ENCODE measurements around the gene IPO4. TPM values are rescaled to one million over a fixed set of nuclear protein-coding genes. Genes with fewer than 3 reads are reported as not detected.

The IPO4 gene
- total and polyA plus RNA-seq, 2 experiments from 2014 or later: 34.2 to 105 TPM

DNA sequence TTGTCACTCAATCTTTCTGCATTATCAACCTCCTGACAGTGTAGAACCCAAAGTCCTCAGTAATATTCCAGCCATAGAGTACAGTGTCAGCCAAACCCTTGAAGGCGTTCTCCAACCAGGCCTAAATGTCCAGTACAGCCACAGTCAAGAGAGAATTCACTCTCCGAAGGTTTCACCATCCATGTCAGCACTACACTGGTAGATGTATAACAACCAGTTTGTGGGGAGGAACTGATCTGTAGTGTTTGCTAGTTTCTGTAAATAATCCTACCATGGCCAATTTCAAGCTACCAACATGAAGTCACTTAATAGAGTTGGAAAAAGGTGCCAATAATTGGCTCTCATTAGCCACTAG lies 27.7 kb upstream of the IPO4 start (continued):
- TF ChIP-seq, protein P1, sequence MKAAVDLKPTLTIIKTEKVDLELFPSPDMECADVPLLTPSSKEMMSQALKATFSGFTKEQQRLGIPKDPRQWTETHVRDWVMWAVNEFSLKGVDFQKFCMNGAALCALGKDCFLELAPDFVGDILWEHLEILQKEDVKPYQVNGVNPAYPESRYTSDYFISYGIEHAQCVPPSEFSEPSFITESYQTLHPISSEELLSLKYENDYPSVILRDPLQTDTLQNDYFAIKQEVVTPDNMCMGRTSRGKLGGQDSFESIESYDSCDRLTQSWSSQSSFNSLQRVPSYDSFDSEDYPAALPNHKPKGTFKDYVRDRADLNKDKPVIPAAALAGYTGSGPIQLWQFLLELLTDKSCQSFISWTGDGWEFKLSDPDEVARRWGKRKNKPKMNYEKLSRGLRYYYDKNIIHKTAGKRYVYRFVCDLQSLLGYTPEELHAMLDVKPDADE (IDR thresholded peaks at IDR 0.05): no peak
- TF ChIP-seq, protein P2, sequence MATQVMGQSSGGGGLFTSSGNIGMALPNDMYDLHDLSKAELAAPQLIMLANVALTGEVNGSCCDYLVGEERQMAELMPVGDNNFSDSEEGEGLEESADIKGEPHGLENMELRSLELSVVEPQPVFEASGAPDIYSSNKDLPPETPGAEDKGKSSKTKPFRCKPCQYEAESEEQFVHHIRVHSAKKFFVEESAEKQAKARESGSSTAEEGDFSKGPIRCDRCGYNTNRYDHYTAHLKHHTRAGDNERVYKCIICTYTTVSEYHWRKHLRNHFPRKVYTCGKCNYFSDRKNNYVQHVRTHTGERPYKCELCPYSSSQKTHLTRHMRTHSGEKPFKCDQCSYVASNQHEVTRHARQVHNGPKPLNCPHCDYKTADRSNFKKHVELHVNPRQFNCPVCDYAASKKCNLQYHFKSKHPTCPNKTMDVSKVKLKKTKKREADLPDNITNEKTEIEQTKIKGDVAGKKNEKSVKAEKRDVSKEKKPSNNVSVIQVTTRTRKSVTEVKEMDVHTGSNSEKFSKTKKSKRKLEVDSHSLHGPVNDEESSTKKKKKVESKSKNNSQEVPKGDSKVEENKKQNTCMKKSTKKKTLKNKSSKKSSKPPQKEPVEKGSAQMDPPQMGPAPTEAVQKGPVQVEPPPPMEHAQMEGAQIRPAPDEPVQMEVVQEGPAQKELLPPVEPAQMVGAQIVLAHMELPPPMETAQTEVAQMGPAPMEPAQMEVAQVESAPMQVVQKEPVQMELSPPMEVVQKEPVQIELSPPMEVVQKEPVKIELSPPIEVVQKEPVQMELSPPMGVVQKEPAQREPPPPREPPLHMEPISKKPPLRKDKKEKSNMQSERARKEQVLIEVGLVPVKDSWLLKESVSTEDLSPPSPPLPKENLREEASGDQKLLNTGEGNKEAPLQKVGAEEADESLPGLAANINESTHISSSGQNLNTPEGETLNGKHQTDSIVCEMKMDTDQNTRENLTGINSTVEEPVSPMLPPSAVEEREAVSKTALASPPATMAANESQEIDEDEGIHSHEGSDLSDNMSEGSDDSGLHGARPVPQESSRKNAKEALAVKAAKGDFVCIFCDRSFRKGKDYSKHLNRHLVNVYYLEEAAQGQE (IDR thresholded peaks at IDR 0.05; ENCODE audit: unreplicated experiment): no peak
- TF ChIP-seq EZH2 (IDR thresholded peaks at IDR 0.05; ENCODE audit: low read depth, unreplicated experiment): no peak

DNA sequence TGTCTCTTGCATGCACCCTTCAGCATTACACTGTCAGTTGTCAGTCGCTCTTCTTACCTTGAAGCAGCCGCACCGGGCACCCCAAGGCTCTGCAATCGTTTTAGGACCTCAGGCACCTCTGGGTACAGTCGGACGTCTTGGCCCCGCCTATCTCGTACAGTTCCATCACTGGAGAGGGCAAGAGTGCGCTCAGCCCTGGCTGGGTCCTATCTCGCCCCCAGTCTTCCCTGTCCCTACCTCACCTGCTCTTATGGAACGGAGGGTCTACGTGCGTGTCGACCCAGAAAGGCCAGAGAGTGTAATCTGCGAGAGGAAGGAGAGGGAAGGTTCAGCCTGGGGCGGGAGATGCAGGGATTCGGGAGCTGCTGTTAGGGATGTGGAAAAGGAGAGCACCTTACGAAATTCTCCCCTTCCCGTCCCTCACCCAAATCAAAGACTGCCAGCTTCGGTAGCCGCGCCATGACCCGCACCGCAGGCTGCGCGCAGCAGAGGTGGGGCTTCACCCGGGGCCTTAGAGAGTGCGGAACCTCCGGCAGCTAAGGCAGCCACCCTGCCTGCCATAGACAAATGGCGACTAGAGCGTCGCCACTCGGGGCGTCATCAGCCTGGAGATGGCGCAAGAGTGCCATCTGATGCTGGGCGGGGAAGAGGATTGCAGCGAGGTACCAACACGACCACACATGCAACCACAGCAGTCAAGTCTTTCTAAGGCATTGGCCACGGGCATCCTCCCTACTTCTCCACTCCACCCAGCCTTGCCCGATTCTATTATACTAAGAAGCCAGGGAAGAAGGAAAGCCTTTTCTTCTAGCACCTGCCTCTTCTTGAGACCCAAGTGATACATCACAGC lies 27.1 kb upstream of the IPO4 start, which contains the start of gene MDP1:
MDP1 (minus strand) TSS at position 572 of the 850 bp plus-strand sequence; CDS start at position 461, 111 bp downstream.
- no peaks in the 10 kb centered on the region for H3K9me2 ChIP-seq (ENCODE audit: insufficient read depth)
- H4K20me1 ChIP-seq (replicated peaks; ENCODE audit: insufficient read depth): peaks cover 11% of the 10 kb centered on the region
- H3F3A ChIP-seq (replicated peaks; ENCODE audit: low read depth): peaks cover 29% of the 10 kb centered on the region
- peak within 1 kb of the TSS; percentile 93 for H3K4me3 ChIP-seq
- peak within 1 kb of the TSS; percentile 89 for H2AFZ ChIP-seq
- H3K4me2 ChIP-seq: peak within 1 kb of the TSS; percentile 98
- TF ChIP-seq, protein P3, sequence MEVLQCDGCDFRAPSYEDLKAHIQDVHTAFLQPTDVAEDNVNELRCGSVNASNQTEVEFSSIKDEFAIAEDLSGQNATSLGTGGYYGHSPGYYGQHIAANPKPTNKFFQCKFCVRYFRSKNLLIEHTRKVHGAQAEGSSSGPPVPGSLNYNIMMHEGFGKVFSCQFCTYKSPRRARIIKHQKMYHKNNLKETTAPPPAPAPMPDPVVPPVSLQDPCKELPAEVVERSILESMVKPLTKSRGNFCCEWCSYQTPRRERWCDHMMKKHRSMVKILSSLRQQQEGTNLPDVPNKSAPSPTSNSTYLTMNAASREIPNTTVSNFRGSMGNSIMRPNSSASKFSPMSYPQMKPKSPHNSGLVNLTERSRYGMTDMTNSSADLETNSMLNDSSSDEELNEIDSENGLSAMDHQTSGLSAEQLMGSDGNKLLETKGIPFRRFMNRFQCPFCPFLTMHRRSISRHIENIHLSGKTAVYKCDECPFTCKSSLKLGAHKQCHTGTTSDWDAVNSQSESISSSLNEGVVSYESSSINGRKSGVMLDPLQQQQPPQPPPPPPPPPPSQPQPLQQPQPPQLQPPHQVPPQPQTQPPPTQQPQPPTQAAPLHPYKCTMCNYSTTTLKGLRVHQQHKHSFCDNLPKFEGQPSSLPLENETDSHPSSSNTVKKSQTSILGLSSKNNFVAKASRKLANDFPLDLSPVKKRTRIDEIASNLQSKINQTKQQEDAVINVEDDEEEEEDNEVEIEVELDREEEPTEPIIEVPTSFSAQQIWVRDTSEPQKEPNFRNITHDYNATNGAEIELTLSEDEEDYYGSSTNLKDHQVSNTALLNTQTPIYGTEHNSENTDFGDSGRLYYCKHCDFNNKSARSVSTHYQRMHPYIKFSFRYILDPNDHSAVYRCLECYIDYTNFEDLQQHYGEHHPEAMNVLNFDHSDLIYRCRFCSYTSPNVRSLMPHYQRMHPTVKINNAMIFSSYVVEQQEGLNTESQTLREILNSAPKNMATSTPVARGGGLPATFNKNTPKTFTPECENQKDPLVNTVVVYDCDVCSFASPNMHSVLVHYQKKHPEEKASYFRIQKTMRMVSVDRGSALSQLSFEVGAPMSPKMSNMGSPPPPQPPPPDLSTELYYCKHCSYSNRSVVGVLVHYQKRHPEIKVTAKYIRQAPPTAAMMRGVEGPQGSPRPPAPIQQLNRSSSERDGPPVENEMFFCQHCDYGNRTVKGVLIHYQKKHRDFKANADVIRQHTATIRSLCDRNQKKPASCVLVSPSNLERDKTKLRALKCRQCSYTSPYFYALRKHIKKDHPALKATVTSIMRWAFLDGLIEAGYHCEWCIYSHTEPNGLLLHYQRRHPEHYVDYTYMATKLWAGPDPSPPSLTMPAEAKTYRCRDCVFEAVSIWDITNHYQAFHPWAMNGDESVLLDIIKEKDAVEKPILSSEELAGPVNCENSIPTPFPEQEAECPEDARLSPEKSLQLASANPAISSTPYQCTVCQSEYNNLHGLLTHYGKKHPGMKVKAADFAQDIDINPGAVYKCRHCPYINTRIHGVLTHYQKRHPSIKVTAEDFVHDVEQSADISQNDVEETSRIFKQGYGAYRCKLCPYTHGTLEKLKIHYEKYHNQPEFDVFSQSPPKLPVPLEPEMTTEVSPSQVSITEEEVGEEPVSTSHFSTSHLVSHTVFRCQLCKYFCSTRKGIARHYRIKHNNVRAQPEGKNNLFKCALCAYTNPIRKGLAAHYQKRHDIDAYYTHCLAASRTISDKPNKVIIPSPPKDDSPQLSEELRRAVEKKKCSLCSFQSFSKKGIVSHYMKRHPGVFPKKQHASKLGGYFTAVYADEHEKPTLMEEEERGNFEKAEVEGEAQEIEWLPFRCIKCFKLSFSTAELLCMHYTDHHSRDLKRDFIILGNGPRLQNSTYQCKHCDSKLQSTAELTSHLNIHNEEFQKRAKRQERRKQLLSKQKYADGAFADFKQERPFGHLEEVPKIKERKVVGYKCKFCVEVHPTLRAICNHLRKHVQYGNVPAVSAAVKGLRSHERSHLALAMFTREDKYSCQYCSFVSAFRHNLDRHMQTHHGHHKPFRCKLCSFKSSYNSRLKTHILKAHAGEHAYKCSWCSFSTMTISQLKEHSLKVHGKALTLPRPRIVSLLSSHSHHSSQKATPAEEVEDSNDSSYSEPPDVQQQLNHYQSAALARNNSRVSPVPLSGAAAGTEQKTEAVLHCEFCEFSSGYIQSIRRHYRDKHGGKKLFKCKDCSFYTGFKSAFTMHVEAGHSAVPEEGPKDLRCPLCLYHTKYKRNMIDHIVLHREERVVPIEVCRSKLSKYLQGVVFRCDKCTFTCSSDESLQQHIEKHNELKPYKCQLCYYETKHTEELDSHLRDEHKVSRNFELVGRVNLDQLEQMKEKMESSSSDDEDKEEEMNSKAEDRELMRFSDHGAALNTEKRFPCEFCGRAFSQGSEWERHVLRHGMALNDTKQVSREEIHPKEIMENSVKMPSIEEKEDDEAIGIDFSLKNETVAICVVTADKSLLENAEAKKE (CRISPR knock-in tag; IDR thresholded peaks at IDR 0.05): no peak
- TF ChIP-seq, protein P4, sequence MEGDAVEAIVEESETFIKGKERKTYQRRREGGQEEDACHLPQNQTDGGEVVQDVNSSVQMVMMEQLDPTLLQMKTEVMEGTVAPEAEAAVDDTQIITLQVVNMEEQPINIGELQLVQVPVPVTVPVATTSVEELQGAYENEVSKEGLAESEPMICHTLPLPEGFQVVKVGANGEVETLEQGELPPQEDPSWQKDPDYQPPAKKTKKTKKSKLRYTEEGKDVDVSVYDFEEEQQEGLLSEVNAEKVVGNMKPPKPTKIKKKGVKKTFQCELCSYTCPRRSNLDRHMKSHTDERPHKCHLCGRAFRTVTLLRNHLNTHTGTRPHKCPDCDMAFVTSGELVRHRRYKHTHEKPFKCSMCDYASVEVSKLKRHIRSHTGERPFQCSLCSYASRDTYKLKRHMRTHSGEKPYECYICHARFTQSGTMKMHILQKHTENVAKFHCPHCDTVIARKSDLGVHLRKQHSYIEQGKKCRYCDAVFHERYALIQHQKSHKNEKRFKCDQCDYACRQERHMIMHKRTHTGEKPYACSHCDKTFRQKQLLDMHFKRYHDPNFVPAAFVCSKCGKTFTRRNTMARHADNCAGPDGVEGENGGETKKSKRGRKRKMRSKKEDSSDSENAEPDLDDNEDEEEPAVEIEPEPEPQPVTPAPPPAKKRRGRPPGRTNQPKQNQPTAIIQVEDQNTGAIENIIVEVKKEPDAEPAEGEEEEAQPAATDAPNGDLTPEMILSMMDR (conservative IDR thresholded peaks at IDR 0.05; ENCODE audit: low read depth in 2 of 2): peak; percentile 60 to 85
- peak; percentile 96 for TF ChIP-seq CREB1 (CRISPR knock-in tag; IDR thresholded peaks at IDR 0.05; ENCODE audit: low read depth)
- no peak for TF ChIP-seq ZNF114 (CRISPR knock-in tag; IDR thresholded peaks at IDR 0.05)
- TF ChIP-seq, protein P1 (IDR thresholded peaks at IDR 0.05): 0 out of 2 replicates have a peak, but pooled peaks have one; percentile 22
- peak; percentile 84 for TF ChIP-seq POLR2AphosphoS5 (IDR thresholded peaks at IDR 0.05; ENCODE audit: low read depth)
- no peaks in the 10 kb centered on the region for H3K36me3 ChIP-seq (ENCODE audit: insufficient read depth)
- Mint-ChIP-seq H3K27me3 (ENCODE audit: insufficient read depth, low read depth, poor library complexity) (peaks cover 19% of the 10 kb centered on the region), H3K9me3 (peaks cover 3% of the 10 kb centered on the region; the same call in 2 of the 3 replicates), H3K4me1 (peaks cover 19% of the 10 kb centered on the region), H3K27ac (peak within 1 kb of the TSS; percentile 92), H3K36me3 (ENCODE audit: low read depth) (peaks cover 34% of the 10 kb centered on the region), H3K4me3 (peak within 1 kb of the TSS; percentile 93)
- peaks cover 16% of the 10 kb centered on the region for H3K4me1 ChIP-seq (ENCODE audit: insufficient read depth)
- DNase-seq (ENCODE audit: low spot score) (peak; percentile 94), ATAC-seq (peak; percentile 77)
- peaks cover 16% of the 10 kb centered on the region for H3K79me2 ChIP-seq (replicated peaks; ENCODE audit: insufficient read depth)
- H3K27me3 ChIP-seq (ENCODE audit: insufficient read depth): no peaks in the 10 kb centered on the region
- peak within 1 kb of the TSS; percentile 95 for H3K27ac ChIP-seq (ENCODE audit: low read depth)
